GM23338 (cell line): ENCODE data around the gene SNX5. TPM values are rescaled to one million over a fixed set of nuclear protein-coding genes. Genes with fewer than 3 reads are reported as not detected.

Experiments used
- ATAC-seq: fragments of 200-7000 bp; cut with Tn5 transposase; 3 replicates; pipeline ENCODE4 v1.9.1; 2020
- DNase-seq: peaks from one replicate; pipeline ENCODE4 v3.0.0-alpha.2; 2015; ENCODE audit warnings: low spot score
- H2AFZ ChIP-seq: fragments of 200-600 bp; sonication (generic); 2 replicates; pipeline ENCODE4 v1.8.0; 2016; ENCODE audit warnings: antibody characterized with exemption, mild to moderate bottlenecking, moderate library complexity
- H3F3A ChIP-seq: fragments of 200-600 bp; sonication (generic); replicated peaks from 2 replicates; pipeline ENCODE4 v1.8.0; 2017; ENCODE audit warnings: antibody characterized with exemption, mixed run types, low read depth
- H3K27ac ChIP-seq: fragments of 200-600 bp; sonication (generic); 2 replicates; pipeline ENCODE4 v1.6.1; 2016; ENCODE audit warnings: low read depth
- H3K27me3 ChIP-seq: fragments of 200-600 bp; sonication (generic); 2 replicates; pipeline ENCODE4 v1.8.0; 2016; ENCODE audit warnings: mild to moderate bottlenecking, mixed run types, moderate library complexity; ENCODE audit not compliant: insufficient read depth
- H3K36me3 ChIP-seq: fragments of 200-600 bp; sonication (generic); 2 replicates; pipeline ENCODE4 v1.8.0; 2016; ENCODE audit warnings: mild to moderate bottlenecking; ENCODE audit not compliant: insufficient read depth
- H3K4me1 ChIP-seq: fragments of 200-600 bp; sonication (generic); 2 replicates; pipeline ENCODE4 v1.8.0; 2016; ENCODE audit warnings: mild to moderate bottlenecking, moderate library complexity; ENCODE audit not compliant: insufficient read depth
- H3K4me2 ChIP-seq: fragments of 200-600 bp; sonication (generic); 2 replicates; pipeline ENCODE4 v1.7.1; 2017; ENCODE audit warnings: mixed run types
- H3K4me3 ChIP-seq: fragments of 200-600 bp; sonication (generic); 2 replicates; pipeline ENCODE4 v1.6.1; 2016; ENCODE audit warnings: mixed run types
- H3K79me2 ChIP-seq: fragments of 200-600 bp; sonication (generic); replicated peaks from 2 replicates; pipeline ENCODE4 v1.8.0; 2017; ENCODE audit warnings: mild to moderate bottlenecking; ENCODE audit not compliant: insufficient read depth
- H3K9me2 ChIP-seq: fragments of 200-600 bp; sonication (generic); 2 replicates; pipeline ENCODE4 v1.8.0; 2017; ENCODE audit not compliant: insufficient read depth
- H4K20me1 ChIP-seq: fragments of 200-600 bp; sonication (generic); replicated peaks from 2 replicates; pipeline ENCODE4 v1.8.0; 2017; ENCODE audit warnings: mild to moderate bottlenecking; ENCODE audit not compliant: insufficient read depth
- H3K27ac Mint-ChIP-seq: 2 replicates; pipeline ENCODE4 v1.8.0; 2020; ENCODE audit warnings: inconsistent platforms, mild to moderate bottlenecking, moderate library complexity, mixed read lengths
- H3K27me3 Mint-ChIP-seq: 3 replicates; pipeline ENCODE4 v1.8.0; 2022; ENCODE audit warnings: low read depth, mild to moderate bottlenecking, moderate library complexity, mixed read lengths, inconsistent platforms; ENCODE audit not compliant: insufficient read depth, poor library complexity
- H3K36me3 Mint-ChIP-seq: 3 replicates; pipeline ENCODE4 v1.8.0; 2021; ENCODE audit warnings: low read depth, mild to moderate bottlenecking, inconsistent platforms, moderate library complexity, mixed read lengths
- H3K4me1 Mint-ChIP-seq: 3 replicates; pipeline ENCODE4 v1.8.0; 2020; ENCODE audit warnings: mild to moderate bottlenecking, inconsistent platforms, mixed read lengths
- H3K4me3 Mint-ChIP-seq: 3 replicates; pipeline ENCODE4 v1.8.0; 2021; ENCODE audit warnings: moderate library complexity, mild to moderate bottlenecking, inconsistent platforms, mixed read lengths
- H3K9me3 Mint-ChIP-seq: 3 replicates; pipeline ENCODE4 v1.8.0; 2020; ENCODE audit warnings: moderate library complexity, mild to moderate bottlenecking, inconsistent platforms, mixed read lengths
- ETS1 ChIP-seq: IDR thresholded peaks from 2 replicates; pipeline ENCODE4 v1.6.1; 2016; ENCODE audit warnings: antibody characterized with exemption
- EZH2 ChIP-seq: fragments of 200-600 bp; sonication (generic); IDR thresholded peaks from one replicate; pipeline ENCODE4 v1.8.0; 2017; ENCODE audit warnings: antibody characterized with exemption, mild to moderate bottlenecking, low read depth; ENCODE audit not compliant: unreplicated experiment
- NANOG ChIP-seq: IDR thresholded peaks from 2 replicates; pipeline ENCODE4 v1.6.1; 2016; ENCODE audit warnings: antibody characterized with exemption, borderline replicate concordance
- POLR2AphosphoS5 ChIP-seq: IDR thresholded peaks from 2 replicates; pipeline ENCODE4 v1.6.1; 2016; ENCODE audit warnings: antibody characterized with exemption, low read depth
- REST ChIP-seq: IDR thresholded peaks from one replicate; pipeline ENCODE4 v1.6.1; 2018; ENCODE audit warnings: antibody characterized with exemption; ENCODE audit not compliant: unreplicated experiment
- STAT1 ChIP-seq: IDR thresholded peaks from one replicate; pipeline ENCODE4 v1.6.1; 2016; ENCODE audit warnings: antibody characterized with exemption; ENCODE audit not compliant: unreplicated experiment
- ZNF331 ChIP-seq: fragments of 250-450 bp; sonication (Bioruptor Pico); IDR thresholded peaks from 2 replicates; pipeline ENCODE4 v1.5.0; 2020; ENCODE audit warnings: low read depth, mild to moderate bottlenecking, moderate library complexity
- ZNF462 ChIP-seq: fragments of 250-450 bp; sonication (Bioruptor Pico); IDR thresholded peaks from 2 replicates; pipeline ENCODE4 v1.5.0; 2020; ENCODE audit warnings: mild to moderate bottlenecking, moderate library complexity
- polyA plus RNA-seq: library from polyadenylated mRNA; unstranded; fragments of >200 nt; fragmentation: Nextera tagmentation; extraction: Ambion mirVana; gene quantifications from 2 replicates; pipeline ENCODE4 v1.2.1, GENCODE V29; 2016
- total RNA-seq: library from RNA; depleted of rRNA; stranded (reverse); fragments of >200 nt; shearing (Covaris generic); gene quantifications from 2 replicates; pipeline ENCODE4 v1.2.3, GENCODE V29; 2014
- TF ChIP-seq, protein P1 (sequence below), 2 experiments: fragments of 200-600 bp in 1 of 2; sonication (generic) in 1 of 2; conservative IDR thresholded peaks; 2 replicates each; pipeline versions ENCODE4 v1.5.1 to v1.6.1; 2016 to 2017; ENCODE audit warnings: antibody characterized with exemption in 2 of 2, low read depth in 2 of 2, mild to moderate bottlenecking in 2 of 2, moderate library complexity in 1 of 2

Gene SNX5
- total and polyA plus RNA-seq, 2 experiments from 2014 or later, result 167 to 287 TPM

- no peak for TF ChIP-seq REST
- TF ChIP-seq, protein P1, sequence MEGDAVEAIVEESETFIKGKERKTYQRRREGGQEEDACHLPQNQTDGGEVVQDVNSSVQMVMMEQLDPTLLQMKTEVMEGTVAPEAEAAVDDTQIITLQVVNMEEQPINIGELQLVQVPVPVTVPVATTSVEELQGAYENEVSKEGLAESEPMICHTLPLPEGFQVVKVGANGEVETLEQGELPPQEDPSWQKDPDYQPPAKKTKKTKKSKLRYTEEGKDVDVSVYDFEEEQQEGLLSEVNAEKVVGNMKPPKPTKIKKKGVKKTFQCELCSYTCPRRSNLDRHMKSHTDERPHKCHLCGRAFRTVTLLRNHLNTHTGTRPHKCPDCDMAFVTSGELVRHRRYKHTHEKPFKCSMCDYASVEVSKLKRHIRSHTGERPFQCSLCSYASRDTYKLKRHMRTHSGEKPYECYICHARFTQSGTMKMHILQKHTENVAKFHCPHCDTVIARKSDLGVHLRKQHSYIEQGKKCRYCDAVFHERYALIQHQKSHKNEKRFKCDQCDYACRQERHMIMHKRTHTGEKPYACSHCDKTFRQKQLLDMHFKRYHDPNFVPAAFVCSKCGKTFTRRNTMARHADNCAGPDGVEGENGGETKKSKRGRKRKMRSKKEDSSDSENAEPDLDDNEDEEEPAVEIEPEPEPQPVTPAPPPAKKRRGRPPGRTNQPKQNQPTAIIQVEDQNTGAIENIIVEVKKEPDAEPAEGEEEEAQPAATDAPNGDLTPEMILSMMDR (conservative IDR thresholded peaks at IDR 0.05; ENCODE audit: low read depth in 2 of 2), result no peak
Measured at GRCh38 chr20:17969884-17970409, 1.4 kb upstream of the SNX5 start (continued).

DNA sequence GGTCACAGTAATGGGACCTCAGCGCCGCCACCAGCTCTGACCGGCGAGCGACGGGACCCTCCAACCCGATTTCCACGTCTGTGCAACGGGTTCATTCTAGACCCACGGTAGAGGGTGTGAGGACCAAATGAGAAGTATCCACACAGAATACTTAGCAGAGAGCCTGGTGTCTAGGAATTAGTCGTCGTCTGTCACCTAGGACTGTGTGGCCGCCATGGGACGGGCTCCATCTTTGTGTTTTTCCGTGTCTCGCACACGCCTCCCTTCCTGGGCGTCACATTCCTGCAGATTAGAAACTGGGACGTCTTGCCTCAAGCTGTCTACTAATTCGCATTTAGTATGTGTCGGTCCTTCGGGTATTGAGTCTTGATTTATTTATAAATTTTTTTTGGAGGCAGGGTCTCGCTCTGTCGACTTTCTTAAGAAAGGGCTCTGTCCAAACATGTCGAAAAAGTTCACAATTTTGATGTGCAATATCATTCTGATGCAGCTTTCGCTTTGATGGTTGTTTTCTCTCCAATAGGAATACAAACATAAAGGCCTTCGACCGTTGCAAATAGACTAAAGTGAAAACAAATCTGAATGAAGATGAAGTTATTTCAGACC, 787 bp upstream of the SNX5 start:
- peaks cover 16% of the 10 kb centered on the region for H3K27me3 Mint-ChIP-seq
- peak overlapping the region; percentile 92 for H3K4me2 ChIP-seq
- H3K36me3 Mint-ChIP-seq, result peaks cover 73% of the 10 kb centered on the region
- 0 out of 2 replicates have a peak, but pooled peaks cover 3% of the 10 kb centered on the region for H3F3A ChIP-seq
- H3K9me2 ChIP-seq, result no peaks in the 10 kb centered on the region
- peaks cover 55% of the 10 kb centered on the region for H3K4me1 ChIP-seq
- H3K36me3 ChIP-seq, result no peaks in the 10 kb centered on the region; the same call in 1 of the 2 replicates
- H3K4me3 ChIP-seq, result peak overlapping the region; percentile 70
- peak overlapping the region; percentile 98 for H3K27ac ChIP-seq
- peak overlapping the region; percentile 84 for H3K4me3 Mint-ChIP-seq
- H3K79me2 ChIP-seq, result peaks cover 96% of the 10 kb centered on the region
- H2AFZ ChIP-seq, result peak overlapping the region; percentile 24
- H3K27ac Mint-ChIP-seq, result peak overlapping the region; percentile 100
- ATAC-seq (peak; percentile 19), DNase-seq (peak; percentile 57)
- no peaks in the 10 kb centered on the region for H3K27me3 ChIP-seq
- H3K4me1 Mint-ChIP-seq, result peaks cover 51% of the 10 kb centered on the region
- peaks cover 5% of the 10 kb centered on the region; the same call in 2 of the 3 replicates for H3K9me3 Mint-ChIP-seq
- H4K20me1 ChIP-seq, result peaks cover 36% of the 10 kb centered on the region
- TF ChIP-seq STAT1 (no peak), EZH2 (no peak), ZNF462 (CRISPR knock-in tag) (no peak), ZNF331 (CRISPR knock-in tag) (no peak), POLR2AphosphoS5 (no peak), NANOG (no peak), ETS1 (no peak)
